Glutamatergic neuron (in vitro differentiated cells): ENCODE results near the gene CANX. TPM values are rescaled to one million over a fixed set of nuclear protein-coding genes. Genes with fewer than 3 reads are reported as not detected.
A peak's percentile ranks its signal among the peaks of the same experiment; 100 is the strongest.

Experiments used
- DNase-seq: peaks from one replicate; pipeline ENCODE4 v3.0.0; 2022
- H3K27ac Mint-ChIP-seq: one replicate; pipeline ENCODE4 v1.8.0; 2020; ENCODE audit warnings: mild to moderate bottlenecking, mixed read lengths, inconsistent platforms; ENCODE audit not compliant: unreplicated experiment
- H3K27me3 Mint-ChIP-seq: one replicate; pipeline ENCODE4 v1.8.0; 2020; ENCODE audit warnings: mild to moderate bottlenecking, moderate library complexity, mixed read lengths, inconsistent platforms; ENCODE audit not compliant: unreplicated experiment
- H3K36me3 Mint-ChIP-seq: one replicate; pipeline ENCODE4 v1.8.0; 2020; ENCODE audit warnings: mild to moderate bottlenecking, mixed read lengths, inconsistent platforms; ENCODE audit not compliant: unreplicated experiment
- H3K4me1 Mint-ChIP-seq: one replicate; pipeline ENCODE4 v1.8.0; 2020; ENCODE audit warnings: mild to moderate bottlenecking, low read depth, mixed read lengths, inconsistent platforms; ENCODE audit not compliant: unreplicated experiment
- H3K4me3 Mint-ChIP-seq: one replicate; pipeline ENCODE4 v1.8.0; 2020; ENCODE audit warnings: mild to moderate bottlenecking, mixed read lengths, inconsistent platforms; ENCODE audit not compliant: unreplicated experiment
- H3K9me3 Mint-ChIP-seq: one replicate; pipeline ENCODE4 v1.8.0; 2020; ENCODE audit warnings: mild to moderate bottlenecking, moderate library complexity, mixed read lengths, inconsistent platforms; ENCODE audit not compliant: unreplicated experiment
- total RNA-seq: library from RNA; stranded (reverse); fragmentation: NEBNext Ultra II Directional; extraction: Animal tissue kit (Norgen Biotek cat#: 25700); gene quantifications from one replicate; pipeline ENCODE4 v1.2.1, GENCODE V29; 2021; ENCODE audit not compliant: unreplicated experiment
- TF ChIP-seq, protein P1 (sequence below): fragments of 200-600 bp; sonication (generic); IDR thresholded peaks from one replicate; pipeline ENCODE4 v1.5.0; 2021; ENCODE audit not compliant: partially characterized antibody, unreplicated experiment

CANX gene
- total RNA-seq, 1 donor from 2014 or later = 363 TPM

DNA sequence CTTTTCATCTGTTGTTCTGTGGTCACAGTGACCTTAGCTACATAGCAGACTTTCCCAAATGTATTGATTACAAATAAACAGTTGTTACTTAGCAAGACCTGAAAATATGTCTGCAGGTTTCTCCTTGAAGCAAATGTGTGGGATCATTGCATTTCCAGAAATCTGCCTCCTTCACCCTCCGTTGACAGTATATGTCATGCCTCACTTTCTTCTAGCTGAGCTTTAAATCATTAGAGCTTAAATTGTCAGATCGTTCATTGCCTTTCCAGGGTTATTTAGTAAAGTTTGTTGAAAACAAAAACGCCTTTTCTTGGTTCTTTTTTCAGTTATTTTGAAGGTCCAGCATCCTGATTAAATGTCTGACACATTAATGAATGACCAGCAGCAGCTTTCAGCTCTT is 31.6 kb downstream of the CANX start:
- Mint-ChIP-seq H3K27me3 (peaks cover 3% of the 10 kb centered on the region), H3K27ac (no peak overlapping the region), H3K4me1 (peaks cover 5% of the 10 kb centered on the region), H3K9me3 (peaks cover 3% of the 10 kb centered on the region), H3K4me3 (no peak overlapping the region), H3K36me3 (no peaks in the 10 kb centered on the region)
- no peak for DNase-seq
- TF ChIP-seq, protein P1, sequence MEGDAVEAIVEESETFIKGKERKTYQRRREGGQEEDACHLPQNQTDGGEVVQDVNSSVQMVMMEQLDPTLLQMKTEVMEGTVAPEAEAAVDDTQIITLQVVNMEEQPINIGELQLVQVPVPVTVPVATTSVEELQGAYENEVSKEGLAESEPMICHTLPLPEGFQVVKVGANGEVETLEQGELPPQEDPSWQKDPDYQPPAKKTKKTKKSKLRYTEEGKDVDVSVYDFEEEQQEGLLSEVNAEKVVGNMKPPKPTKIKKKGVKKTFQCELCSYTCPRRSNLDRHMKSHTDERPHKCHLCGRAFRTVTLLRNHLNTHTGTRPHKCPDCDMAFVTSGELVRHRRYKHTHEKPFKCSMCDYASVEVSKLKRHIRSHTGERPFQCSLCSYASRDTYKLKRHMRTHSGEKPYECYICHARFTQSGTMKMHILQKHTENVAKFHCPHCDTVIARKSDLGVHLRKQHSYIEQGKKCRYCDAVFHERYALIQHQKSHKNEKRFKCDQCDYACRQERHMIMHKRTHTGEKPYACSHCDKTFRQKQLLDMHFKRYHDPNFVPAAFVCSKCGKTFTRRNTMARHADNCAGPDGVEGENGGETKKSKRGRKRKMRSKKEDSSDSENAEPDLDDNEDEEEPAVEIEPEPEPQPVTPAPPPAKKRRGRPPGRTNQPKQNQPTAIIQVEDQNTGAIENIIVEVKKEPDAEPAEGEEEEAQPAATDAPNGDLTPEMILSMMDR = no peak

DNA sequence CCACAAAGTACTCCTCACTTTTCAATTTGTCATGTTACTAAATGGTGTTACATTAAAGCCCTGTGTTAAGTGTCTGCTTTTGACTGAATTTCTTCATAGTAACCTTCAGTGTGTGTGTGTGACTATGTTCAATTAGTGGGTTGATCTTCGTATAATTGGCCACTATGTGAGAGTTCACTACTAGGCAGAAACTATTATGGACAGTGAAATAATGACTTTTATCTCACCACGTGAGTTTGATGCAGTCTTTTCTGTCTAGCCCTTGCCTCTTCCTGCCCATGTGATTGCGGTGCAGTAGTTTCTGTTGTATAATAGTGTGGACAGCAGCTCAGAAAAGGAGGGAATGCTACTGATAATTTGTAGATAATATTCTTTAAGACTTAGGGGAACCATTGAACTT is 32.1 kb downstream of the CANX start:
- TF ChIP-seq, protein P1 = no peak
- peaks cover 3% of the 10 kb centered on the region for H3K9me3 Mint-ChIP-seq
- DNase-seq = no peak
- H3K4me1 Mint-ChIP-seq = peaks cover 5% of the 10 kb centered on the region
- H3K27ac Mint-ChIP-seq = peak overlapping the region; percentile 18
- H3K36me3 Mint-ChIP-seq = no peaks in the 10 kb centered on the region
- H3K27me3 Mint-ChIP-seq = peaks cover 3% of the 10 kb centered on the region
- no peak overlapping the region for H3K4me3 Mint-ChIP-seq

DNA sequence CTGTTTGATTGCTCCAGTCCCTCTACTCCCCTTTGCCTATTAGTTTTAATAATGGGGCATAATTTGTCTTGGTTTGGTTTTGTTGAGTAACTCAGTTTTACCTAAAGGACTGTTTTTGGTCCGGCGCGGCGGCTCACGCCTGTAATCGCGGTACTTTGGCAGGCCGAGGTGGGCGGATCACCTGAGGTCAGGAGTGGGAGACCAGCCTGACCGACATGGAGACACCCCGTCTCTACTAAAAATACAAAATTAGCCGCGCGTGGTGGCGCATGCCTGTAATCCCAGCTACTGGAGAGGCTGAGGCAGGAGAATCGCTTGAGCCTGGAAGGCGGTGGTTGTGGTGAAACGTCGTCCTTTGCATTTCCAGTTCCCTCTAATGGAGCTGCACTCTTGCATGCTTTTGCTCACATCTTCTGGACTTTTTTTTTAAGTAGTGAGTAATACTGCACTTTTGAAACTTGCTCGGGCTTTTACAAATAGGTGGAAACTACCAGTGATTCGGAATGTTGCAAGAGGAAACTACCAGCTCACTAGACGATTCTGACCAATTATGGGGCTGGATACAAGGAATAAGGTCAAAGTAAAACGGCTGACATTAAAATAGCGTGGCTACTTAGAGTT is 33.1 kb downstream of the CANX start:
- TF ChIP-seq, protein P1 = no peak
- peak overlapping the region; percentile 77 for H3K4me3 Mint-ChIP-seq
- H3K27ac Mint-ChIP-seq = peak overlapping the region; percentile 86
- no peaks in the 10 kb centered on the region for H3K36me3 Mint-ChIP-seq
- H3K27me3 Mint-ChIP-seq = peaks cover 3% of the 10 kb centered on the region
- H3K4me1 Mint-ChIP-seq = peaks cover 5% of the 10 kb centered on the region
- peaks cover 3% of the 10 kb centered on the region for H3K9me3 Mint-ChIP-seq
- DNase-seq = no peak

DNA sequence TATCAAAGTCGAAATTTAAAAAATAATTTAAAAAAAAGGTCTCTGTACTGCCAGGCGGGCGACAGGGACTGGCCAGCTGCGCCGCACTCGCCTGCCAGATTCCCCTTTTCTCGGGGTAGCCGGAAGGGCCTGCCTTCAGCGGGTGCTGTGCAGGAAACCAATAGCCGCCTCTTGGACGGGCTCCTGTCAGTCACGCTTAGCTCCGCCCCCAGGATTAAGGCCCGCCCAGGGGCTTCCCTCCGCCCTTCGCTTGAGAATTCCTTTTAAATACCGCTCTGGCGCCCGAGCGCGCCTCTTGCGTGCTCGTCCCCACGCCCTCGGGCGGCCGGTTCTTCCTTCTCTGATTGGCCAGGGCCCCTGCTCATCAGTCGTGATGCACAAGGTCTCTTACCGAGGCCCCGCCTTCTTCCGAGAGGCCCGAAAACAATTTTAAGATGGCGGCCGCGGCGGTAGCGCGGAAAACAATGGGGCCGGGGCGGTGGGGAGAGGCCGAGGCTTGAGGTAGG is 33.7 kb downstream of the CANX start, which contains the start of gene MAML1:
TSS of gene MAML1 (plus strand) at position 411 of the 506 bp plus-strand sequence. CDS start 291 bp downstream, outside the sequence.
- H3K27ac Mint-ChIP-seq = peak within 1 kb of the TSS; percentile 94
- TF ChIP-seq, protein P1 = no peak
- H3K4me3 Mint-ChIP-seq = peak within 1 kb of the TSS; percentile 89
- peak; percentile 100 for DNase-seq
- peaks cover 5% of the 10 kb centered on the region for H3K4me1 Mint-ChIP-seq
- H3K27me3 Mint-ChIP-seq = peaks cover 3% of the 10 kb centered on the region
- H3K9me3 Mint-ChIP-seq = peaks cover 3% of the 10 kb centered on the region
- H3K36me3 Mint-ChIP-seq = no peaks in the 10 kb centered on the region
